GM18505 (cell line): Measurements from ENCODE around the gene MNDA.
"Not testable (repeated sequence)": the region's sequence is repeated elsewhere in the genome, so short reads cannot be mapped to it uniquely, and the experiment has no call there.

Experiments used
- ATAC-seq: cut with Tn5 transposase; IDR thresholded peaks from one replicate; pipeline ENCODE4 v1.9.1; 2021; ENCODE audit not compliant: unreplicated experiment
- POLR2A ChIP-seq: IDR thresholded peaks from 4 replicates; pipeline ENCODE4 v1.6.1; 2011; ENCODE audit warnings: borderline replicate concordance; ENCODE audit not compliant: insufficient read depth, insufficient read length; ENCODE audit errors: extremely low read depth

MNDA gene

GRCh38 chr1:158814970-158815369 lies 16.2 kb upstream of the MNDA start:
- ATAC-seq: no peak
- no peak for TF ChIP-seq POLR2A

DNA sequence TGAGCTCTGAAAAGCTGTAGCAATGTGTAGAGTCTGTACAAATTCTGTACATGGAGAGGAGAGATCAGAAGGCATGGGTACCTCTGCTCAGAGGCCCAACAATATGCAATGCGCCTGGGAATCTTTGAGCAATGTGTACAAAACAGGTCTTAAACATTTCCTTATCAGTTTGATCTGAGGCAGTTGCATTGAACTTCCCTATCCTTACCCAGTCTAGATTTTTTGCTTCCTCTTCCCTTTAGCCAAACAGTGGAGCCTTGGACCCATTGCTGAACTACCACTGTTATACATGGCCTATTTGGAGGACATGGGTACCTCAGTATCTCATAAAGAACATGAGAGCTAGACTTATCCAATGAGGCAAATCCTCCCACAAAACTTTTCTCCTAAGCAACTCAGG lies 12.6 kb upstream of the MNDA start:
- TF ChIP-seq POLR2A: no peak
- ATAC-seq: no peak

- no peak for ATAC-seq
Observed at GRCh38 chr1:158818975-158819431, 12.1 kb upstream of the MNDA start.

DNA sequence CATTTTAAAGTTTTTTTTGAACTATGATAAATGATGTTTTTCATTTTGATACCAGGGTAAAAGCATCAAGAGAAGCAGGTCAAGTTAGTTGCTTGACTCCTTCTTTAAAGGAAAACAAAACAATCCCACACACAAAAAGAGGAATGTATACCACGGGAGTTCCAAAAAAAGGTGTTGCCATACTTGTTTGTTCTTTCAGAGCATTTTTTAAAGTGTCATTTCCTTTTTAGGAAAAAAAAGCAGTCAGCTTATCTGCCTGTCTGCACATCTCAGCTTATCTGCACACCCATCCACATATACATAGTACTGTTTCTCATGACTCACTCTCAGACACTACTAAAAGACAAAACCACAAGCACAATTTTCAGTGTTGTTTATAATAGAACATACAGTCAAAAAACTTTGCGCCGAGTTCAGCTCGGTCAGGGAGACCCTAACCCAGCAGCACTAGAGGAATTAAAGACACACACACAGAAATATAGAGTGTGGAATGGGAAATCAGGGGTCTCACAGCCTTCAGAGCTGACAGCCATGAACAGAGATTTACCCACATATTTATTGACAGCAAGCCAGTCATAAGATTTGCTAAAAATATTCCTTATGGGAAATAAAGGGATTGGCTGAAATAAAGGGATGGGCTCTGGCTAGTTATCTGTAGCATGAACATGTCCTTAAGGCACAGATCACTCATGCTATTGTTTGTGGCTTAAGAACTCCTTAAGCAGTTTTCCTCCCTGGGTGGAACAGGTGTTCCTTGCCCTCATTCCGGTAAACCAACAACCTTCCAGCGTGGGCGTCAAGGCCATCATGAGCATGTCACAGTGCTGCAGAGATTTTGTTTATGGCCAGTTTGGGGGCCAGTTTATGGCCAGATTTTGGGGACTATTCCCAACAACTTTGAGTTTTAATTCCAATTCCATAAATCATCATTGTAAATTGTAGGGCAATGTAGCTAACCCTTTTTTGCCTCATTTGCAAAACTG lies 11.4 kb upstream of the MNDA start:
- peak; percentile 81 for ATAC-seq
- no peak for TF ChIP-seq POLR2A

More at GRCh38 chr1:158818975-158819431, 12.1 kb upstream of the MNDA start:
- no peak for TF ChIP-seq POLR2A

GRCh38 chr1:158821723-158822122 lies 9.4 kb upstream of the MNDA start:
- no peak for ATAC-seq
- no peak for TF ChIP-seq POLR2A

DNA sequence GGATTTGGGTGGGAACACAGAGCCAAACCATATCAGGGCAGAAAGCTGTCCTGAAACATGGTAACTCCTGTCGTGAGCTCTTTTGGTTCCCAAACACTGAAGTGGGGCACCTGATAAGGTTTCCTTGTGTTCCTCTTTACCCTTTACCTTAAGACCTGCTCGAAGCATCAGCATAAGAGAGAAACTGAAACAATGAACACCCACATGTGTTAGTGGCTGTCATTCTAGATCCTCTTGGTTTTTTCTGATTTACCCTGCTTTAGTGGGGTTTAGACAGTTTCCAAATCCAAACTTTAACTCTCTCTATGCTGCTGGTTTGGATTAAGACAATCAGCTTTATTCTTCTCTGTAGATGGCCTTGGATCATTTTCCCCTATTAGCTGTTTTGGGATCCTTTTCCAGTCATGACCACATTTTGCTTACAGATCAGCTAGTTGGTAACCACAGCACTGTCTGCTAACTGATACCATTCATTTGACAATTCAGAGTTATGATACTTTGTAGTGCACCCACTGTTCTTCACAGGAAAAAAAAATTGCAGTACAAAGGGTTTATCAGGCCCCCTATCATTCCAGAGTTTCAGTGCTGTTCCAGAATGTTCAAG lies 975 bp upstream of the MNDA start:
- ATAC-seq: peak; percentile 42
- no peak for TF ChIP-seq POLR2A

- ATAC-seq: no peak
- no peak for TF ChIP-seq POLR2A
Observed at GRCh38 chr1:158833264-158833663, 2.1 kb downstream of the MNDA start.

DNA sequence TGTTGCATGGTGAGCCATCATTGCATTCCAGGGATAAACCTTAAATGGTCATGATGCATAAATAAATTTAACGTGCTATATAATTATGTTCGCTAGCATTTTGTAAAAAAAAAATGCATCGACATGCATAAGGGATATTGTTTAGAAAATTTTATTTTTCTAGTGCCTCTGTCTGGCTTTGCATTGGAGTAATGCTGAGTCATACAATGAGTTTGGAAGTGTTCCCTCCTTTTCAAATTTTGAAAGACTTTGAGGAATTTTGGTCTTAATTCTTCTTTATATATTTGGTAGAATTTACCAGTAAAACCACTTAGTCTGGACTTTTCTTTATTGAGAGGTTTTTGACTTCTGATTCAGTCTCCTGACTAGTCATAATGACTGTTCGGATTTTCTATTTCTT lies 4.9 kb downstream of the MNDA start:
- TF ChIP-seq POLR2A: no peak
- no peak for ATAC-seq

DNA sequence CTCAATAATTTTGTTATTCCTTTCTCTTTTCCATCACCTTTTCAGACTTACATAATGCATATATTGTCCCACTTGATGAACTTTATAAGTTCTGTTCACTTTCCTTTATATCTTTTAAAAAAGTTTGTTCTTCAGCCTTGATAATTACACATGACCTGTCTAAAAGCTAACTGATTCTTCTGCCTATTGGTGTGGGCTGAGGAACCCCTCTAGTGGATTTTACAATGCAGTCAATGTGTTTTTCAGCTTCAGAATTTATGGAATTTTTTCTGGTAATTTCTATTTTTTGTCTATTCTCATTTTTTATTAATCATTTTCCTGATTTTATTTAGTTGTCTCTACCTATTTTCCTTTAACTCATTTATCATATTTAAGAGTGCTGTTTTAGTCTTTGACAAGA lies 7.5 kb downstream of the MNDA start:
- TF ChIP-seq POLR2A: no peak

GRCh38 chr1:158839566-158839965 lies 8.4 kb downstream of the MNDA start:
- no peak for TF ChIP-seq POLR2A
- ATAC-seq: no peak

More for the DNA sequence above, 7.5 kb downstream of the MNDA start:
- no peak for ATAC-seq

- TF ChIP-seq POLR2A: no peak
- no peak for ATAC-seq
Observed at GRCh38 chr1:158840236-158840635, 9.1 kb downstream of the MNDA start.

DNA sequence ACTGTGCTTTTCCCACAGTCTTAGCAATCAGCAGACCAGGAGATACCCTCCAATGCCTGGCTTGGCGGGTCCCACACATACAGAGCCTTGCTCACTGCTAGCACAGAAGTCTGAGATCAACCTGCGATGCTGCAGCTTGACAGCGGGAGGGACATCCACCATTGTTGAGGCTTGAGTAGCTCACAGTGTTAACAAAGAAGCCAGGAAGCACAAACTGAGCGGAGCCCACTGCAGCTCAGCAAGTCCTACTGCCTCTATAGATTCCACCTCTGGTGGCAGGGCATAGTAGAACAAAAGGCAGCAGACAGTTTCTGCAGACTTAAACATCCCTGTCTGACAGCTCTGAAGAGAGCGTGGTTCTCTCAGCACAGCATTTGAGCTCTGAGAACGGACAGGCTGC lies 33.4 kb downstream of the MNDA start:
- TF ChIP-seq POLR2A: no peak
- ATAC-seq: no peak

DNA sequence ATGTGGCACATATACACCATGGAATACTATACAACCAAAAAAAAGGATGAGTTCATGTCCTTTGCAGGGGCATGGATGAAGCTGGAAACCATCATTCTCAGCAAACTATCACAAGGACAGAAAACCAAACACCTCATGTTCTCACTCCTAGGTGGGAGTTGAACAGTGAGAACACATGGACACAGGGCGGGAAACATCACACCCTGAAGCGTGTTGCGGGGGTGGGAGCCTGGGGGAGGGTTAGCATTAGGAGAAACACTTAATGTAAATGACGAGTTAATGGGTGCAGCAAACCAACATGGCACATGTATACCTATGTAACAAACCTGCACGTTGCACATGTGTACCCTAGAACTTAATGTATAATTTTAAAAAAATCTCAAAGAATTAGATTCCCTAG lies 39.3 kb downstream of the MNDA start:
- ATAC-seq: not testable (repeated sequence)

DNA sequence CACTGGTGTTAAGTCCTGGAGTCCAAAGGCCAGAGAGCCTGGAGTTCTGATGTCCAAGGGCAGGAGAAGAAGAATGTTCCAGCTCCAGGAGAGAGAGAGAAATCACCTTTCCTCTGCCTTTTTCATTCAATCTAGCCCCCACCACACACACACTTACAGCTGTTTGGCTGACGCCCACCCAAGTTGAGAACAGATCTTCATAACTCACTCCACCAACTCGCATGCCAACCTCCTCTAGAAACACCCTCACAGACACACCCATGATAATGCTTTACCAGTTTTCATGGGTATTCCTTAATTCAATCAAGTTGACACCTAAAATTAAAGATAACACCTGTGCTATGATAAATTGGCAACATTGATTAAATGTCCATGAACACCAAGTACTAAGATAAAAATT lies 42.0 kb downstream of the MNDA start:
- no peak for TF ChIP-seq POLR2A
- no peak for ATAC-seq

GRCh38 chr1:158893654-158894053 lies 62.5 kb downstream of the MNDA start:
- ATAC-seq: no peak
- no peak for TF ChIP-seq POLR2A

GRCh38 chr1:158898722-158899121 lies 67.6 kb downstream of the MNDA start:
- no peak for ATAC-seq
- TF ChIP-seq POLR2A: no peak
